GM18873 (cell line): Measurements from ENCODE around the gene LPAR1.

Experiments used
- ATAC-seq: cut with Tn5 transposase; IDR thresholded peaks from one replicate; pipeline ENCODE4 v1.9.1; 2021; ENCODE audit warnings: mild to moderate bottlenecking, moderate library complexity, moderate number of reproducible peaks; ENCODE audit not compliant: unreplicated experiment, low FRiP score

The LPAR1 gene

DNA sequence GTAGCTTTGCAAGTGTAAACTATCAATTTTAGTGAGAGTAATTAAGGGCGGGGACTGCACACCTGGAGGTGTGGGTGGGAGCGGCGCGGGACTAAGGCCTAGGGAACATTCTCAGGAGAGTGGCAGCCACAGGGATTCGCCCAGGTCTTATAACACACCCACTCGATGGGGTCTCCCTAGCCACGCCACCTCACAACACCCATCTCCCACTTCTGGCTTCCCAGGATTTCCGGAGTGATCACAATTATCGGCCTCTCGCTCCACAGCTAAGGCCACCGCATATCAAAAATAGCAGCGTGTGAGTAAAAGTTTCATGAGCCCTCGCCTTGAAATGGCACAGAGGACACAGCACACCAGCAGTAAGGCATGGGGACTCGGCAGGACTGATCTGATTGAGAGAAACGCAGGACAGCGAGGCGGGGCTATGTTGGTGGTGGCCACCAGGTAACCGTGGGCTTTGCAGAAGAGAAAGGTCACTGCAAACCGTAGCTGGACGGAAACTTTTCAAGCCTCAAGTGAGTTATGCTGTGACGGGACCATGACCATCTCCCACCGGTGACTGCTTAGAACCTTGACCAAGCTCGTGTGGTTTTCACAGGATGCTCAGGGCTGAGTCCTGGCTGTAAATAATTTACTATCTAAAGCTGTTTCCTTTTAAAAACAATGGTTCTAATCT, 1.1 kb upstream of the LPAR1 start:
- no peak for ATAC-seq

- ATAC-seq = no peak
These were observed 451 bp downstream of the LPAR1 start for GRCh38 chr9:111037708-111038330.

- ATAC-seq = no peak
These were observed 938 bp downstream of the LPAR1 start for GRCh38 chr9:111037356-111037707.

GRCh38 chr9:111036946-111037345, 1.3 kb downstream of the LPAR1 start:
- no peak for ATAC-seq

DNA sequence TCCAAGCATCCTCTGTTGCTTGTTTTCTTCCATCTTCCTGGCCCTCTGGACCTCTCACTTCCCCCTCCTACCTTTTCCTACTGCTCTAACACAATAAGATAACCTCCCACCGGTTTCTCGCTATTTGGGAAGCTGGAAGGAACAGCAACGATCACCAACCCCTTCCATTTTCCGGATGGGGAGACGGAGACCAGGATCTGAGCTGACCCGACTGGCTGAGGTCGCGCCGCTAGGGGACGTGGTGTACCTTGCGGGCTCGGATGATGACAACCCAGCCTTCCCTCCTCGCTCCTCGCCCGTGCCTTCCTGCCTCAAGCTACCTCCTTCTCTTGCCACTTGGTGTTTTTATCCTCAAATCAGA, 1.9 kb downstream of the LPAR1 start:
- no peak for ATAC-seq

DNA sequence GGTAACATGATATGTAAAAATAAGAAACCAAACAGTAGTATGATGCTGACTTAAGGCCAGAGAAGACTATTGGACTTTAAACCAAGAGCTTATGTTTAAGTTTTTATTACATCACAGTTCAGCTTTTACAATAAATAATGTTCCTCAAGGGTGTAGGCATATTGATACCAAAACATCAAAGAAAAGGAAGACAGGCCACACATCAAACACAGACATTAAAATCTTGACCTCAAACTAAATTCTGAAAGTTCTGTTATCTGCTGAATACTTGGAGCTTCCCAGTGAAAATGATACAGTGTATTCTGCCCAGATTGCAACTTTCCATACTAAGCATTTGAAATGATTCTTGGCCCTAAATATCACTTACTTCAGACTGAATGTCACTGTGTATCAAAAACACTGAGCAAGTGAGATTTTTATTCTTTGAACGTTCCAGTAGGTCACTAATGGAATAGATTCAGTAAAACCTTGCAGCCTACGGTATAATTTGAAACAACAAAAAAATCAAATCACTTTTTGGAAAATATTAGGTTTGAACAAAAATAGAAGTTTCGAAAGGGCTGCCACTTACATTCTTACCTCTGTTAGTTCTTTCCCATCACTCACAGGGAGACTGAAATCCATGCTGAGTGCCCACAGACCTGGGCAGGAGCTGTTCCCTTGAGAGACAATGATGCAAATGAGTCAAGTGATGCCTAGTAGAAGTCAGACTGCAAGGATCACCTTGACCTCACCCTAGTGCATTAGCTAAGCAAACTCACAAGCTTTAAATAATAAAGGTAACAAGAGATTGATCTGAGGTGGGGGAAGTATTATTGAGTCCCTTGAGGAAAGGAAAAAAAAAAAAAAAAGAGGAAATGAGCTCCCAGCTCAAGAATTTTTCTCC, 2.5 kb downstream of the LPAR1 start:
- no peak for ATAC-seq

GRCh38 chr9:111034898-111035539, 3.3 kb downstream of the LPAR1 start:
- no peak for ATAC-seq

DNA sequence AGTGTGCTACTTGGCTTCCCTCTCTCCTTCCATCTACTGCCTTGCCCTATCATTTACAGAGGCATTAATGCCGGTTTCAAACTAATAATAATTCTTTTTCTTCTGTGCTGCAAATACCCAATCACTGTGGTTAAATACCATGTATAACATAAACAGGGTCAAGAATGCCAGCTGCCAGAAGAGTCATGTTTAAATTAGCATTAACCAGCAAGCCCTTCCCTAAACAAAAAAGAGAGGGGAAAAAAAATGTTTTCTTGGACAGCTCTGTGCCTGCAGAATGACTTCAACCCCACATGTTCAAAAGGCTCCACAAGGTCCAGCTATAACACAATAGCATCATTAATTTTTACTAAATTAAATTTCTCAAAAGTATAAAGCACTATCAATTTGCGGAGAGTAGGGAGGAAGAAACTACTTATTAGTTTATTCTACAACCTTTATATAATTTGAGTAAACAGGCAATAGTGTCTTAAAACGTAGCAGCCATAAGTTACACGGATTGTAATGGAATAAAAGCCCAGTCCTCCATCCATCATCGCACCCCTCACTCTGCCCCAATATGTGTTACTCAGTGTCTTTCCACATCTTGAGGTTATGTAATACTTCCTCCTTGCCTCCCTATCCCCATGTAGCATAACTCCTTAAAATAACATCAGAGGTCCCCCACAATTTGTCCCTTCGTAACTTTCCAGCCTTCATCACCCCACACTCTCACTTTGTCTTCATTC, 3.9 kb downstream of the LPAR1 start:
- ATAC-seq = no peak

- no peak for ATAC-seq
These were observed 7.8 kb downstream of the LPAR1 start for GRCh38 chr9:111030492-111030891.

- no peak for ATAC-seq
These were observed 9.0 kb downstream of the LPAR1 start for GRCh38 chr9:111029260-111029659.

GRCh38 chr9:111027798-111028197, 10.5 kb downstream of the LPAR1 start:
- ATAC-seq = no peak

- ATAC-seq = no peak
These were observed 15.1 kb downstream of the LPAR1 start for GRCh38 chr9:111023128-111023527.

DNA sequence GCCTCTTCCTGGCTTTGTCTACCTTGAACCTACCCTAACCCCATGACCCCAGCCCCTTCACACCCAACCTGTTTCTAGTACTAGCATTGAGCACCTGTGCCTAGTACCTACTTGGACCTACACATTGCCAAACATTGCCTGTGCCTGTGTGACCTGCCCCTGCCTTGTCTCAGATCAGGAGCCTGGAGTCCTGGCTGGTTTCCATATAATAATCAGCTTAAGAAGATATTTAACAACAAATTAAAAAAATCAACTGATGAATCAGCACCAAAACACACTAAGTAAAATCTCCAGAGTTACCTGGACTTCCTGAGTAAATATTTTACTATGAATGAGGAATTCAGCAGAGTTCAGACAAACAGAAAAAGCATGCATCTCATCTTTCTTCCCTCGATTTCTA, 17.7 kb downstream of the LPAR1 start:
- no peak for ATAC-seq

DNA sequence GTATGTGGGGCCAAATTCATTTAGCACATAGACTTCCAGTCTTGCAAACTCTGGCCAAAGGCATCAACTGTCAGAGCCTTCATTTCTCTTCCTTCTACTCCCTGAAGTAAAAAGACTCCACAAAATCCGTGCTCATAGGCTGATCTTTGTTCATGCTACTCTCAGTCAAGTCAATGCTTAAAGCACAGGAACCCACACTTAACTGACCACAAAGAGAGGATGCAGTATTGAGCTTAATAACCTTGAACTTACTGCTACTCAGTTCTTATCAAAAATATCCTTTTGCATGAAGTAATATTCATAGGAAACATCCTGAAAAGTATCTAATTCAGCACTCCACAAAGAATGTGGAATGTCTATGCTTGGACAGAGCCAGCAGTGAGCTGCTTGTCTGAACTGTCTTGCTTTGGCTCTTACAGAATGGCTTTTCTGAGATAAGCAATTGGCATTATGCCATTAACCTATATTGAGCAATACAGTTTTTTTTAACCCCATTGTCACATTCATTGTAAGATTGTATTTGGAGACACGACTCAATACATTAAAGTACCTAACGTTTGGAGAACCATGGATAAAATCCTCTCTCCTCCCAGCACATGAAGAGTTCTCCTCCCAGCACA, 21.7 kb downstream of the LPAR1 start:
- no peak for ATAC-seq

- ATAC-seq = no peak
These were observed 22.3 kb downstream of the LPAR1 start for GRCh38 chr9:111016016-111016415.

- no peak for ATAC-seq
These were observed 24.6 kb downstream of the LPAR1 start for GRCh38 chr9:111013707-111014106.

- ATAC-seq = no peak
These were observed 25.0 kb downstream of the LPAR1 start for GRCh38 chr9:111013250-111013649.

DNA sequence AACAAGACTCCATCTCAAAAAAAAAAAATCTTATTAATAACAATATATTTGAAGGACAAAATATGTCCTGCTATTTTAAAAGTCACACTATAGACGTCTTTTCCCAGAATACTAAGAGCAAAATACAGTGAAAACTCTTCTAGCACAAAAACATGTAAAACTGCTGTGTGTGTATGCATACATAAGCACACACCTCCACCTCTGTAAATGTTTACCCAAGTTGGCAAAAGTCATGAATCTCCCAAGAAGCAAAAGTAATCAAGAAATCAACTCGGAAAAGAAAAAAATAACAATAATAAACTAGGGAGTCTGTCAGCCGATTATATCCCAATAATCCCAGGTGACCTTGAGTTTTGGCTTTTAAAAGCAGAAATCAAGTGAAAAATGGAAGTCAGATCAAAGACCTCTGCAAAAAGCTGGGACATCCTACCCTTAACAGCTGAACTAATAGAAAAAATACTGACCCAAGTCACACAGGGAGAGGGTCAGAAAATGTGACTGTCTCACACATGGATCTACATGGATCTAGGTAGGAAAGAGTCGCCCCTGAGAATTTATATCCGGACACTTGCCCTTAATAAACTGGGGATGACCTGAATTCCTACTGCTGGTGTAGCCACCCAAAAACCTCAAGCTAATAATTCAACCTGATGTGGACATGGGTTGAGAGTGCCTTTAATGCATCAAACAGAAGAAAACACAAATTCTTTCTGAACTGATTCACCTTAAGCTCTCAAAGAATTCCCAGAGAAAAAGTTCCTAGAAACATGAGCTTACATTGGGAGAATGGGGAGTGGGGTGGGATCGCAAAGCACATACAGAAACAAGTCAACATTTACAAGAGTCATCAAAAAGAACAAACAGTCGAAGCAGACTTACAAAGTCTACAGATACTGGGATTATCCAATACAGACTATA, 29.9 kb downstream of the LPAR1 start:
- no peak for ATAC-seq
